ENCODE data around the gene PKNOX2.

DNA sequence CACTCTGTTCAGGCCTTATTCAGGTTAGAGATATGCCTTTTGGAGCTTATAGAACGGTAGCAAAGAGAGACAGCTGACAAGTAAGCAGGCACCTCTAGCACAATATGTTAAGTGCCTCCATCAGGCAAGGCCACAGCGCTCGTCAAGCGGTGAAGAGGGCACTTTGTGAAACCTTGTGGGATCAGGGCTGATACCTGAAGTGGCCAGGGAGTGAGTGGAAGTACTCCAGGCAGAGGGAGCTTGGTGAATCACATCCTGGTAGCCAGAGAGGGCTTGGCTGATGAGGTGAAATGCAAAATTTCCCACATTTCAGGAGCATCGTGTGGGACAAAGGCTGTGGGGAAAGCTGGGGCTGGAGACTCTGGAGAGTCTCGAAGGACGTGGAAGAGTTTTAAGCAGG is 87.4 kb downstream of the PKNOX2 start:
- TF ChIP-seq EP300 (IDR thresholded peaks at IDR 0.05): no peak
- no peak for TF ChIP-seq CTCF (IDR thresholded peaks at IDR 0.05)

Data from ovary (tissue), 3 donors.